GM21360 (cell line): Measurements from ENCODE around the gene KCNA2.

Experiments used
- ATAC-seq: cut with Tn5 transposase; IDR thresholded peaks from one replicate; pipeline ENCODE4 v1.9.1; 2021; ENCODE audit warnings: mild to moderate bottlenecking, moderate library complexity; ENCODE audit not compliant: unreplicated experiment

KCNA2 gene

GRCh38 chr1:110604586-110605148, 1.5 kb downstream of the KCNA2 start:
- no peak for ATAC-seq

DNA sequence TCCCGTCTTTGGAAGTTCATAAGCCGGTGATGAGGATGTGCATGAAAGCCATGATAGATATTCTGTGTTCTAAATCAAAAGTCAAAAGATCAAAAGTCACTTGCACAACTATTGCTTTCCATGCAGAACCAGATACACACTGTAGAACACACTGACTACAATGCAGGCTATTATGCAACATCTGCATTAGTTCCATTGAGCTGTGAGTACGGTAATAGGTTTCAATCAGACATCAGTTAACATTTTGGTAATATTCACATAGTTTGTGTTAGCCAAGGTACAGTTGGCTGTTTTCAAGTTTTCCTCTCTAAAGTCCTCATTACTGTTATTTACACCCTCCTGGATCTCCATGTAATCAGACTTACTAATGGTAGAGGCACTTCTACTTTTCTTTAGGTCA, 3.1 kb downstream of the KCNA2 start:
- no peak for ATAC-seq

DNA sequence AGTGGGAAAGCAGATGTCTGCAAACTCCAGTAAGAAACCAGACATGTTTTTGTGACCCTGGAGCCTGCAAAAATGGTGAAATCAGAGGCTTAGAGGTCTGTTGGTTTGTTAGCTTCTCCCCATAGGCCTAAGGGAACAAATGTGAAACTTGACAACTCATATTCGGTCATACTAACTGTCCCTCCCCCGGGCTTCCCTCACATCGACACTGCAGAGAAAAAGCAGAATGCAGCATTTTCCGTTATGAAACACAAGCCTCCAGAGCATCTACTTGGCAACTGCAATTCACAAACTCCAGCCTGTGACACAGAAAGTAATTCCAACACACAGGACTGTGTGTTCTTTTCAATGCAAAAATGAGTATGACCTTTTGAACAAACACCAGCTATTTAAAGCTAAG, 3.7 kb downstream of the KCNA2 start:
- no peak for ATAC-seq

- ATAC-seq = no peak
These were observed 4.8 kb downstream of the KCNA2 start for GRCh38 chr1:110601332-110601731.

GRCh38 chr1:110600716-110601115, 5.4 kb downstream of the KCNA2 start:
- ATAC-seq = no peak

DNA sequence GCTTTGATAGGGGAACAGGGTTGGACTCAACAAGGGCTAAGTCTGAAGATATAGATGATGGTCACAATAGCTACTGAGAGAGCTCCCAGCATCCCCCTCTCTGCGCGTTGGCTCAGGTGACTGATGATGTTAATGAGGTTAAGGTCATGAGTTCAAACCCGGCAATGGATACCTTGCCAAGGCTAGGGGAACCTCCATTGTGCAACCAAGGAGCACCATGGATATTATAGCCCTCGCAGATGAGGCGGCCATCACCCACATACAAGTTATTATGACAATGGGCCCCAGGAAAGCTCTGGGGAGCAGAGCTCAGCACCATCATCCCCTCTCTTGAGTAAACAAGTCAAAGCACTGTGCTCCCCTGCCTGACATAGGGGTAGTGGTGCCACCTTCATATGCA, 8.2 kb downstream of the KCNA2 start:
- no peak for ATAC-seq

DNA sequence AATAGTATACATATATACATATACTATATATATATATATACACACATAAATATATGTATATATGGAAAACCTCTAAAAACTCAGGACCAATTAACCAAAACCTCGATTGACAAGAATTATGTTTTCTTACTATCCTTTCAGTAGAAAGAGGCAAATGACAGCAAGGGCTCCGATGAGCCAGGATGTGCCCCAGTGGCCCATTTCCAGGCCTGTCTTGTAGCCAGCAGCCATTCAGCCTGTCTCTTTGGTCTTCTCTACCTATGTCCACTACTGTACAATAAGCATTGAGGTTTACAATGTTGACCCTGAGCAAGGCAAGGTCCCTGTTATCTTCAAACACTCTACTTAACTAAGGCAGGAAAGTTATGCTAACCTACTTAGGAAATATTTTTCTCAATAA, 9.8 kb downstream of the KCNA2 start:
- ATAC-seq = no peak

DNA sequence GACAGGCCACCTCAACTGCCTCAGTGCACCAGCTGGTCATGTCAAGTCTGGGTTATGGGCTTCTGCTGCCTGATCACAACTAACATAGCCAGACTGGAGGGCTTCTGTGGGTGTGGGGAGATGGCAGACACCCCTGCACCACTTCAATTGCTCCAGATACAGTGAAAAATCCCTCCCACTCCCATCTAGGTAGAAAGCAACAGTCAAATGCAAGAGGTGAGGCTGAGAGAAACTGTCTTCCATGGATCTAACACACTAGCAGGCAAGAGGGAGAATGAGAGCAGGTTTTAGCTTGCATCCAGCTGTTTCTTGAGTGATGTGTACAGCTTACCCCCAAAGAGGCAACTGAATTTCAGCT, 10.8 kb downstream of the KCNA2 start:
- ATAC-seq = no peak

DNA sequence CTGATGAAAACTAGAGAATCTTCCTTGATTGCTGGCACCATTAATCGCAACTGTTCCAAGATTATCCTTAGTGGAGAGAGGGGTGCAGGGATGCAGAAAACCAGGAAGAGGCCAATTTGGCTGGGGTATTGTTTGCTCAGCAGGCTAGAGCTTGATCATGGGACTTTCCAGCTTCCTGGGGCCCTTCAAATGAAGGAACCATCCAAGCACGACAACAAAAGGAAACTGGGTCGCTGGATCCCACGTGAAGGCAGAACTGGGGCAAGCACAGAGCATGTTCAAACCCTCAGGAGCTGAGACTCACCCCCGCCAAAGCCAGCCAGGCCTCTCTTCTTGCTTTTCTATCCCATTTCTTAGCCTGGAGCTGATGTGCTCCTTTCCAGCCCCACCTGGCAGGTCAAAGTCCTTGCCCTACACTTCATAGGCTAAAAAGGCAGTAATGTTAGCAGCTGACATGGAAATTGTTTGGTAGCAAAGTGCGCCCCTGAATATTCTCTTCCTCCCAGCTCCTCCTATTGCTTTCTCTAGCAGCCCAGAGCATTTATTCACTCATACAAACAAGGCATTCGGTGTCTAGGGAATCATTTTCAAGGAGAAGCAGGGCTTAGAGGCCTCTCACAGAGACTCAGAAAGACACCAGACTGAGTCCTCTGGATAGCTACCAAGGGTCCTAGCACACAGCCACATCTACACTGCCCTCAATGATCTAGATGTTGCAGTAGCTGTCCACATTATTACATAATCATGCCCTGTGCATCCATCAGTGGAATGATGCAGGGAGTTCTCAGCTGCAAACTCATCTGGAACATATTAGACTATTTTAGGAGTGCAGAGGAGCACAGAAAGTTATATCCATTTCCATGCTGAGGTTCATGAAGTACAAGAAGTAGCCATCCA, 11.5 kb downstream of the KCNA2 start:
- no peak for ATAC-seq

DNA sequence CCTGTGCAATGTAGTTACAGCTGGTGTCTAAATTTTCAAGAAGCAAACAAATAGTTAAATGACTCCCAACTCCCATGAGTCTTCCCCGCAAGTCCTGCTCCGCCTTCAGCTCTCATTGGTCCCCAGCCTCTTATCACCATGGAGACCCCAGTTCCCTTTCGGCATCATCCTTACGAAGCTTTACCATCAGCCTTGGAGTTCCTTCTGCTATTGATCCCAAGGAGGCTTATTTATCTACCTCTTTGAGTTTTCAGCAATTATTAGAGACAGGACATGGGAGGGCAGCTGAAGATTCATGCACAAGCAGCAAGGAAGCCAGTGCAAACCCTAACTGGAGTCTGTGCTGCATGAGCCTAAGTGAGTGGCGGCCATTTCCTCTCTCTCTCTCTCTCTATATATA, 12.3 kb downstream of the KCNA2 start:
- no peak for ATAC-seq

DNA sequence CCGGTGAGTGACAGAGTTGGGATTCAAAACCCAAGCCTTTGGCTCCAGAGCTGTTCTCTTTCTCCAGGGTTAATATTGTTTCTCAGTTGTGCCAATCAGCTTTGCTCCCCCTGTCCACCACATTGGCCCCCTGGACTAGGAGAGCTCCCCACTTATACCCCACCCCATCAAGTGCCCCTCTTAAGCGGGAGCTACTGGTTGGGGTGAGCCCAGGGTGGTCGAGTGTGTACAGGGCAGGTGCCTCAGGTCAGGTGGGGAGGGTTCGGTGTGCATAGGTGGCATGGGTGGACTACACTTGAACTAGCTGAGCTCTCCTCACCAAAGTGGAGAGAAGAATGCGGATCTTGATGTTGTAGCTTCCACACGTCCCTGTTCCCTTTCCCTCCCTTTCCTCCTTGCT, 14.2 kb downstream of the KCNA2 start:
- ATAC-seq = no peak

- no peak for ATAC-seq
These were observed 17.2 kb downstream of the KCNA2 start for GRCh38 chr1:110588991-110589390.

GRCh38 chr1:110588486-110588885, 17.7 kb downstream of the KCNA2 start:
- no peak for ATAC-seq

DNA sequence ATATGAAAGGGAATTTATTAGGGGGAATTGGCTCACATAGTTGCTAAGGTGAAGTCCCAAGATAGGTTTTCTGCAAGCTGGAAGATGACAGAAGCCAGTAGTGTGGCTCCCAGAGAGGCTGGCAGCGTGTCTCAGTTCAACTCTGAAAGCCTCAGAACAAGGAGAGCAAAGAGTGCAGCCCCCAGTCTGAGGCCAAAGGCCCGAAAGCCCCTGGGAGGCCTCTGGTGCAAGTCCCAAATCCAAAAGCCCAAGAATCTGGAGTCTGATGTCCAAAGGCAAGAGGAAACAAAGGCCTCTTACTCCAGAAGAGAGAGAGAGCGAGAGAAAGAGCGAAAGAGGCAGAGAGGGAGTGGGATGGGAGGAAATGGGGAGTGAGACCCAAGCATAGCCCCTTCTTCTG, 18.3 kb downstream of the KCNA2 start:
- ATAC-seq = no peak

GRCh38 chr1:110585481-110585880, 20.7 kb downstream of the KCNA2 start:
- no peak for ATAC-seq

DNA sequence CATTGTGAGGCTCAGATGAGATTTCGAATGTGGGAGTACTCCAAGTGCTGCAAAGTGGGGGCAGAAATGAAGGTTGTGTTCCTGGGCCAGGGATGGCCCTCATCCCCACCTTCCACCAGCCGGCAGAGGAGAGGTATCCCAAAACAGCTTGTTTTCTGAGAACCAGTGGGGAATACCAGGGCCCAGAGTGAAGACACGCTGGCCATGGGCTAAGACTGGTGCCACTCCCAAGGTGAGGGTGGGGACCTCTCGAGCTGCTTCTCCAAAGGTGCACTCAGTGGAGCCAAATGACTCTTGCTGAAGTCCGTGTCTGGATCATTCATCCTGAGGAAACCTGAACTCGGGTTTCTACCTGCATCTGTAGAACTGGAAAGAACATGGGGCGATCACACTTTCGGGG, 22.1 kb downstream of the KCNA2 start:
- ATAC-seq = no peak

- no peak for ATAC-seq
These were observed 22.7 kb downstream of the KCNA2 start for GRCh38 chr1:110583505-110583904.

GRCh38 chr1:110582378-110582777, 23.8 kb downstream of the KCNA2 start:
- ATAC-seq = no peak

- no peak for ATAC-seq
These were observed 24.4 kb downstream of the KCNA2 start for GRCh38 chr1:110581682-110582145.

DNA sequence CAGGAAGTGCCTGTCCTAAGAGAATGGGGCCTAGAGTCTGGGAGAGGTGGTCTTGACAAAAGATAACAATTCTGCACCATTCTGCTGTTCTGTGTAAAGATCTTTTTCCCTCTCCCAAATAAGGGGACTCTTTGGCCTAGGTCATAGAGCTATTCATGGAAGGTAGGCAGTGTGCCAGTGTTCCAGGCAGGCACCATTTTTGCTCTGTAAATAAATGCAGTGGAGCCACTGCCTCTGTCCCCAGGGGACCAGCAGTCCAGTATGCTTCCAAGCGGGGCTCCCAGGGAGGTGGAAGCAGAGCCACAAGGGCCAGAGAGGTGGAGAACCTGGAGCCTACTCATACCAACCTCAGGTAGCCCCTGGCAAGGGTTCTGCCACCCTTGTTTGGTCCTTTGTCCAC, 25.9 kb downstream of the KCNA2 start:
- no peak for ATAC-seq

DNA sequence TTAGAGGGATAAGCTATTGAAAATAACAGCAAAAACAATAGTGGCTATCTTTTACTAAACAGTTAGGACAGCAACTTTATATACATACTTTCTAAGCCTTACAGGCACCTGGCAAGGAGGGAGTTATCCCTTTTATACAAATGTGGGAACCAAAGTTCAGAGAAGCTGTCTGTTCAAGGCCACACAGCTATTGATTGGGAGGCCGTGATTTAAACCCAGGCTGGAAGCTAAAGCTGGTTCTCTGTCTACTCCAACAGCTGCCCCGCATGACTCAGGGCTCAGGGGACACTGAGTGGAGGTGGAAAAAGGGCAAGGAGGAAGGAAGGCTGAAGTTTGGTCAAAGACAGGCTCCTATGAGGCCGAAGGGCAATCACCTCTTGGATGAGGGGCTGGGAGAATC, 26.7 kb downstream of the KCNA2 start:
- ATAC-seq = no peak

DNA sequence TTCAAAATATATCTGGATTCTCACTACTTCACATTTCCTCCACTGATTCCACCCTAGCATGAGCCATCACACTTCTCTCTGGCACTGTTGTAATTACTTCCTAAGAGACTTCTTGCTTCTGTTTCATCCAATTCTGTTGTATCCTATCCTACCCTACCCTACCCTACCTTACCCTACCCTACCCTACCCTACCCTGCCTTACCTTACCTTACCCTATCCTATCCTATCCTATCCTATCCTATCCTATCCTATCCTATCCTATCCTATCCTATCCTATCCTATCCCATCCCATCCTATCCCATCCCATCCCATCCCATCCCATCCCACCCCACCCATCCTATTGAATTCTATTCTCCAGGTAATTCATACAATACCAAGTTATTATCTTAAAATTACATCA, 29.7 kb downstream of the KCNA2 start:
- ATAC-seq = no peak

DNA sequence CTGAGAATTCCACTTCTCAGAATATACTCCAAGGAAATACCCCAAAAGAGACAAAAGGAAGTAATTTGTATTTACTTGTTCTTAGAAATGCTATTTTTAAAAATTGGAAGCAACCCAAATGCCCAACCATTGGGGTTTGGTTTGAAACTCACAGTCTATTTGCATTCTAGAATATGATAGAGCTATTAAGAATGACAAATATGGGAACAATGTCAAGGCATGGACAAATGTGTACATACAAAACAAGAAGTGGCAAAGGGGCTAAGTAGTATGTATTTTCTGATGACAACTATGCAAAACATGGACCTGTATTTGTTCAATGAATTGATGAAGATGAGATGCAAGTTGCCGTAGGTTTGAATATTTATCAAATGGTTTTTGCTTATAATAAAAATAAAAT, 32.8 kb downstream of the KCNA2 start:
- no peak for ATAC-seq
